Pulmonary artery endothelial cell (primary cell): ENCODE measurements around the gene SMARCC2. TPM values are rescaled to one million over a fixed set of nuclear protein-coding genes. Genes with fewer than 3 reads are reported as not detected.
"Not testable (repeated sequence)": the region's sequence is repeated elsewhere in the genome, so short reads cannot be mapped to it uniquely, and the experiment has no call there.

Experiments used
- DNase-seq: peaks from one replicate; pipeline ENCODE4 v3.0.0-alpha.2; 2011; ENCODE audit warnings: low read depth, low spot score
- total RNA-seq: library from RNA; depleted of rRNA; stranded (reverse); fragments of >200 nt; gene quantifications from 2 replicates; pipeline ENCODE4 v1.2.3, GENCODE V29; 2014

The SMARCC2 gene
- total RNA-seq, 1 donor from 2014 or later = 53.2 TPM

DNA sequence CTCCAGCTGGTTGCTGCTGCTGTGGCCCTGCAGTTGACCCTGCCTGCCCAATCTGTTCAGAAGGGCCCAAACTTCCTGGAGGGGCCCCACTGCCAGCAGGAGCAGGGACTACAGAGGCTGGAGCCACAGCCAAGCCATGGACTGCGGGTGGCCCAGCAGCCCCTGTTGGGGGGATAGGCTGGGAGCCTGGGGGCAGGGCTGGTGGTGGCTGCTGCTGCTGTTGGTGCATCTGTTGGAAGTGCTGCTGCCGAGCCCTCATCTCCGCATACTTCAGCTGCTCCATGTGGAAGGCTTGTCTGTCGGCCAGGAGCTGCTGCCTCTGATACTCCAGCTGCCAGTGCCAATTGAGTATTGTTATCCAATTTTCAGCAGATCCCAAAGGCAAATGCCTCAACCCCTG, 23.9 kb downstream of the SMARCC2 start:
- DNase-seq = no peak

DNA sequence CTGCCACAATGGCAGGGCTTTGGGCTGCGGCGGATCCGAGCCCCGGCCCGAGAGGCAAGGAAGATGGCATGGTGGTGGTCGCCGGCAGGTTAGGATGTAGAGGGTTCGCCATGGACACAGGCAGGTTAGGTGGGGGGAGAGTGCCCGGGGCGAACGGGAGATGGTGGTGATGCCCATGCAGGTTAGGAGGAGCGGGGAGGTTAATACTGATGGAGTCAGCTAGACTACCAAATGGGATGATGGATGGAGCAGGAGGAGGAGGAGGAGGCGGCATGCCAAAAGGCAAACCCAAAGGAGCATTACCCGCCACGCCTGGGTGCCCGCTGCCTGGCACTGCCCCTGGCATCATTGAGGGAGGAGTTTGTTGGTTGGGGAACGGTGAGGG, 24.9 kb downstream of the SMARCC2 start:
- DNase-seq = no peak

DNA sequence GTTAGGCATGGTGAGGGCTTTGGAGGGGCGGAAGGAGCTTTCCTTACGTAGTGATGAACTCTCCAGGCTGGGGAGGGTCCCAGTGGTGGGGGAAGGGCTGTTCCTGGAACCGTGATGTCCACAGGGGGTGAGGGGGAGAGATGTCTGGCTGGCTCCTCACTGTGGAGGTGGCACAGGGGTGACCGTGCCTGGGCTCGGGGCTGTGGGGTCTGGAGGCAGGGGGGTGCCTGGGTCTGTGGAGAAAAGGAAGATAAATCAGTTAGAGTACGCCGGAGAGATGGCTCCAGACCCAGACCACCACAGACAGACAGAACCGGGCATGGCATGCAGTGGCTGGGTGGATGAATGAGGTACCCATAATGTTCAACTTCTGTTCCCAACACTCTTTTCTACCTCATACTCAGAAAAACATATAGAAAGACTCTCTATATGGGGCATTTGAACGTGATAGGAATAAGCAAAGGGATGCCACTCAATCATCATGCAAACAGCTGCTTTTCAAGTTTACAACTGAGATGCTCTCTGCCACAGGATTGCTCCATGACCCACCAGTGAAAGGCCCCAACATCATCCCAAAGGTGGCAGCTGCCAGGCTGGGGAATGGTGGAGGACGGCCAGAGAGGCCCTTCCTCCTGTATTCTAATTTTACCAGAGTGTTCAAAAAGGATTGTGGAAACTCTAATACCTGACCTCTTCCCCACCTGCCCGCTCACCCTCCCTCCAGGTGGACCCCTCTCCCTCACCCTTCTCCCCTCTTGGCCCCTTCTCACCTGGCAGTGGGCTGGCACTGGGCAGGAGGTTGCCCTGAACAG, 25.5 kb downstream of the SMARCC2 start:
- DNase-seq = no peak

DNA sequence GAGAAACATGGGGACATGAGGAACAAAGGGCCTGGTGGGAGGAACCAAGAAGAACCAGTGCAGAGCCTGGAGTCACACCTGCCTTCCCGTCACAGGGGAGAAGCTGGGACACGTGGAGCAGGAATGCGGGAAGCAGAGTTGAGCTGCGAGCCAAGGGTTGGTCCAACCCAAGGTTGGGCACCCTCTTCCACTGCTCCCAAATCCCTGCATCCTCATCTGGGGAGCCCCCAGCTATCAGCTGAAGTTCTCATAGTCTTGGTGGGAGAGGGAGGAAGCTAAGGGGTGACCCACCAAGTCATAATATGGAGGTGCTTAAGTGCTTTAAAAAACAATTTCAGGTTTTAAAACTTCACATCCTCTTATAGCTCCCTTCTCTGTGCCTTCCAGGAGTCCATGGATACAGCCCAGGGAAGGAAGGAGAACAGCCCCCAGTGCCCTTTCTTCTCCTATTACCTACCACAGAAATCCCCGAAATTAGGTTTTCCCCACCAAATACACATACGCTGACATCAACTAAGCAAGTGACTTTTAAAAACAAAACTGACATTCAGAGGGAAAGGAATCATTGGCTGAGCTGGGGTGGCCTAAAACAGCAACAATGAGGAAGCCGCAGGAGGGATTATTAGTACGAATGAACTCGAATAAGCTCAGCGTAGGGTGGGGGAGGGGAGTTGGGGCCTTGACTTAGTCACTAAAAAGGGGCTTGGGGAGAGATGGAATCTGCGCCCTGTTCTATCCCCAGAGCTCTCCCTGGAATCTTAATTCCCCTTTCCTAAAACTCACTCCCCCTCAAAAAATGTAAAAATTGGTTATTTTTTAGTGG, 26.6 kb downstream of the SMARCC2 start:
- no peak for DNase-seq

DNA sequence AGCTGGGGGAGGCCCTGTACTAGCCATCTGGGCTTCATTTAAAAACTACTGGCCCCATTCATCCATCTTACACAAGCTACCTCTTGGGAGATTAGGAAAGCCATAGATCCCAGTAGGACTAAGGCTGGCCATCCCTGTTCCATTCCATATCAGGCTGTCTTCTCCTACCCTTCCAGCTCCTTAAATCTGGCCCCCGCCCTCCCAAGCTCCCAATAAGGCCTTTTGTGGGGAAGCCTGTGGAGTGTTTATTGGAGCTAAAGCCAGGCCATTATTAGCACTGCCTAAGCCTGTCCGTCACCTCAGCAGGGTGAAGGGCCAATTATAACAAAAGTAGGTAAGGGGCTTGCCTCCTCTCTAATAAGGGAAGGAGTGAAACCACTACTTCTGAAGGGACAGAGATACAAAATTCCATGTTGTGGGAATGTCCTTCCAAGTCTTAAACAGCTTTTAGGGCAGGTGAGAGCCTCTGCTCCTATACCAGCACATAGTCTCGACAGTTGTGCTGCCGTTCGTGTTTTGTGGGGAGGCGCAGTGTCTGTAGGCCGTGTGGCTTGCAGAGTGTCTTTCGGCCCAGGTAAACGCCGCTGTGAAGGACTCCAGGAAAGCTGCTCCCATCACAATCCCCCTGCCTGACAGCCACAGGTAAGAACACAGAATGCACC, 27.5 kb downstream of the SMARCC2 start:
- DNase-seq = no peak

DNA sequence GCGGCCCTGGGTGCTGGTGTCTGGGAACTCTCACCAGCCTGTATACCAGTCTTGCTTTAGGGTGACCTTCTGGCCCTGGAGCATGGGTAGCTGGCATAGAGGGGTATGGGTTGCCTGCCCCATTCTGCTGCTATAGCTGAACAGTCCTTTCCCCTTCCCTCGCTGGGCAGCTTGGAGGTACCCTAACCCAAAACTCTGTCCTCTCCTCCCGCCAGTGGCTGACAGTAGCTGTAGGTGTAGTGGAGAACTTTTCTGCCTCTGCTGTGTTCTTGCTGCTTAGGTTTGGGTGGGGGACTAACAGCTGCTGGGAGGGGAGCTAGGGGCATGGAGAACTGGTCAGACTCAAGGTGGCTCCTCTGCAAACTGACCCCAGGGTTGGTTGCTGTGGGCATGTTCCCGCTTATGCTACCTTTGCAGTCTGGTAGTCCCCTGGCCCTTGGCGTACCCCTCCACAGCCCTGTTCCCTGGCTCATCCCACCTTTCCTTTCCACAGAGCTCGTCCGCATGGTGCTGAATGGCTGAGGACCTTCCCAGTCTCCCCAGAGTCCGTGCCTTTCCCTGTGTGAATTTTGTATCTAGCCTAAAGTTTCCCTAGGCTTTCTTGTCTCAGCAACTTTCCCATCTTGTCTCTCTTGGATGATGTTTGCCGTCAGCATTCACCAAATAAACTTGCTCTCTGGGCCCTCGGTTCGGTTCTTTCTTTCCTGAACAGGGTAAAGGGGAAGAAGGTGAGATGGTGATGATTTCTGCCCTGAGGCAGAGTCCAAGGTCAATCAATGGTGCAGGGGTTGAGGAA, 28.2 kb downstream of the SMARCC2 start:
- DNase-seq = no peak

DNA sequence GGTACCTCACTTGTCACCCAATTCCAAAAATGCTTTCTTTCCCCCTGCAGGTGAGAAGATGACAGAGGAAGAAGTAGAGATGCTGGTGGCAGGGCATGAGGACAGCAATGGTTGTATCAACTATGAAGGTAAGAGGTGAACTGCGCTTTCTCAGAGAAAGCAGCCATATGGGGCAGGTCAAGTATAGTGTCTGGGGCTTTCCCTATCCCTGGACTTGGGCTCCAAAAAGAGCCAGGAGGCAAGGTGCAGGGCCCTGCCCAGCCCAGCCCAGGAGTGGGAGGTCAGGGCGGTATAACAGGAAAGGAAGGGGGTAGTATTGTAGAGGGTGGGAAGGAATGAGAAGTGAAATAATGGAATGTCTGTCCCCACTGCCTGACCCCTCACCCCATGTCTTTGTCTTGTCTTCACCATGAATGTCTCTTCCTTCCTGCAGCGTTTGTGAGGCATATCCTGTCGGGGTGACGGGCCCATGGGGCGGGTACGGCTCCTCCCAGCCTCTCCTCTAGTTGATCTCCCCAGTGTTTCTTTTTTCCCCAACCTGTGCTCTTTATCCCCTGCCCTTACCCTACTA, 29.0 kb downstream of the SMARCC2 start:
- peak; percentile 66 for DNase-seq

DNA sequence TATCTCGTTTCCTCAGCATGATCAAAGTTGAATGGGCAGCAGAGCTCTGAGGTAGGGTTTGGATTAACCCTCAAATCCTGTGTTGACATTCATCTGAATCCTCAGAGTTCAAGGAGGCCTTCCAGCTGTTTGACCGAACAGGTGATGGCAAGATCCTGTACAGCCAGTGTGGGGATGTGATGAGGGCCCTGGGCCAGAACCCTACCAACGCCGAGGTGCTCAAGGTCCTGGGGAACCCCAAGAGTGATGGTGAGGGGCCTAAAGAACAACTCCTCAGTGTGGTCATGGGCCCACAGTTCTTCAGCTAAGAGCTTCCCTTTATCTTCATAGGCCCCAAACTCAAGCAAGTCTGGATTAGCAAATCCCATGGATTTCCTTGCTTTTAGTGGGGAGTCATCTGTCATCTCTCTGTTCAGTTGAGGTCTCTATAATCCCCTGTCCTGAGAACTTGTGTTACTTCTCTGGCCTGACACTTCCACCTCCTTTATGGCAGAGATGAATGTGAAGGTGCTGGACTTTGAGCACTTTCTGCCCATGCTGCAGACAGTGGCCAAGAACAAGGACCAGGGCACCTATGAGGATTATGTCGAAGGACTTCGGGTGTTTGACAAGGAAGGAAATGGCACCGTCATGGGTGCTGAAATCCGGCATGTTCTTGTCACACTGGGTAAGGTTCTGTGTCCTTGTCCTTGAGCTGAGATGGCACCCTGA, 29.6 kb downstream of the SMARCC2 start:
- DNase-seq = no peak

DNA sequence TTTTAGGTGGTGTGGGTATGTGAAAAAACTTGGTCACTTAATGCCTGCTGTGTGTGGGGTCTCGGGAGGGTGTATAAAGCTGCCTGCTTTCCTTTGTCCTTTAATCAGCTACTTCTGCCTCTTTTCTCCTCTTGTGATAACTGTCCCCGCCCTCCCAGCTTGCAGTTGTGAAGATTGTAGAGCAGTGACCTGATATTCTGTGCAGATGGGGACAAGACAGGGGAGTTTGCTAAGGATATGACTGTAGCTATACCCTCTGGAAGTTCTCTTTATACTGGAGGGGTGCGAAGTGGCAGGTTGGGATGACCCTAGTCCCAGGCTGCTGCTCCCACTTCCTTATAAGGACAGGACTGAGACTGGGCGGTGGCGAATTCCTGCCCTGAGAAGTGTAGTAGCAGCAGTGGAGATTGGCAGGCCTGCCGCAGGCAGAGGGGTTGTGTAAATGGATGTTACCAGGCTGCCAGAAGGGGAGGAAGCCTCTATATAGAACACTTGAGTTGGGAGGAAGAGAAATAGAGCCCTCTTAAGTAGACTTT, 30.3 kb downstream of the SMARCC2 start:
- DNase-seq = peak; percentile 36

DNA sequence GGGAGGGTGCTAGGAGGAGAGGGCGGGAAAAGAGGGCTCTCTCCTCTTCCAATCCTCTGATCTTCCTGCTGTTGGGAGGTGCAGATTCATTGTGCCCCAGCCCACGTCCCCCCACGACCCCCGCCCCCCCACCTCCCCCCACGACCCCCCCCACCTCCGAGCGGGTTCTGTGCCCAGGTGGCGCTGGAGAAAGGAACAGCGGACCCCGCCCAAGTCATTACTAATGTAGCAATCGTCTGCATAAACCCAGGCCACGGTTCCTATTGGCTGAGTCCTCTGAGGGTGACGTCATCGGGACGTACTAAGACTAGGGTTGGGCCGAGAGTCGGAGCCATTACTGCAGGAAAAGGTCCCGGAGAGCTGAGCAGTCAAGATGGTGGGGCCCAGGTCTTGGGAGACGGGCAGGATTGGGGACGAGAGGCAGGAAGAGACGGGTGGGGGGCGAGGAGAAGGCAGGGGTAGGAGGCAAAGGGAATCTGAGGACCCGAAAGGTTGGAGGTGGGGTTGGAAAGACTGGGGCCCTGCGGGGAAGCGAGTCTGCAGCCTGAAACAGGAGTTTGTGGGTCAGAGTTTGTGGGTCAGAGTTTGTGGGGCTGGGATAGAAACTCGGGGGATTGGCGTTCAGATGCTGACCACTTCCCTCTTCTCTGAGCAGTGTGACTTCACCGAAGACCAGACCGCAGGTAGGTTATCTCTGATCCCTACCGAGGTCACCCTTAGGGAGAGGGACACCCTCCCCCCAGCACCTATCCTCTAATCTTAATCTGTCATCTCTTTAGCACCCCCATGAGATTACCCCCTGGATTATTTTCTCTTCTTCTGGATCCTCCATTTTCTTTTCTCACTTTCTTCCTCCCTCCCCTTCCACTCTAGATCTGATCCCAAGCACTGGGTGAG, 31.0 kb downstream of the SMARCC2 start, which contains the start of gene MYL6:
Gene MYL6, plus strand, starts transcription at position 331 of the 897 bp plus-strand sequence. Its CDS starts 43 bp downstream, at position 374.
- peak; percentile 93 for DNase-seq

DNA sequence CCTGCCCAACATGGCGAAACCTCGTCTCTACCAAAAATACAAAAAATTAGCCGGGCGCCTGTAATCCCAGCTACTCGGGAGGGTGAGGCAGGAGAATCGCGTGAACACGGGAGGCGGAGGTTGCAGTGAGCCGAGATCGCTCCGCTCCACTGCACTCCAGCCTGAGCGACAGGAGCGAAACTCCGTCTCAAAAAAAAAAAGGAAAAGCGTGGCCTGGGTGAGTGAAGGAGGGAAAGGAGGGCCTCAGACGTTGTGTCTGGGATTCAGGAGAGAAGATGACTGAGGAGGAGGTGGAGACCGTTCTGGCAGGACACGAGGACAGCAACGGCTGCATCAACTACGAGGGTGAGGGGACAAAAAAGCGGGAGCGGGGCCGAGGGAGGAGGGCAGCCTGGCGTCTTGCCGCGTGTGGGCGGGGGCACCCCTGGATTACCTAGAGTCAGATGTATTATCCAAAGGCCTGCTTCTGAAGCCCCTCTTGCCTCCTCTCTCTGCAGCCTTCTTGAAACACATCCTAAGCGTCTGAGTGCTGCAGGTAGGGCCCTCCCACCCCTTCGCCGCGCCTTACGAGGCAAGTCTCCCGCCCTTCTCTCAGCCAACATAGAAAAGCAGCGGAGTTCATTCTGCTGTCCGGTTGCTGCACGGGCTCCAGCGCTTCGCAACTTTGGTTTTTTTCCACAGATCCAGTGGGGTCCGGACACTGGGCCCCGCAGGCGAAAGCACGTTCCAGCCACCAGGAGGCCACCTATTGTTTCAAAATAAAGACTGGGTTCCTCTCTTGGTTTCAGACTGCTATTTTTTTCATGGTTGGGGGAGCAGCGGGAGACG, 31.9 kb downstream of the SMARCC2 start:
- peak; percentile 64 for DNase-seq

DNA sequence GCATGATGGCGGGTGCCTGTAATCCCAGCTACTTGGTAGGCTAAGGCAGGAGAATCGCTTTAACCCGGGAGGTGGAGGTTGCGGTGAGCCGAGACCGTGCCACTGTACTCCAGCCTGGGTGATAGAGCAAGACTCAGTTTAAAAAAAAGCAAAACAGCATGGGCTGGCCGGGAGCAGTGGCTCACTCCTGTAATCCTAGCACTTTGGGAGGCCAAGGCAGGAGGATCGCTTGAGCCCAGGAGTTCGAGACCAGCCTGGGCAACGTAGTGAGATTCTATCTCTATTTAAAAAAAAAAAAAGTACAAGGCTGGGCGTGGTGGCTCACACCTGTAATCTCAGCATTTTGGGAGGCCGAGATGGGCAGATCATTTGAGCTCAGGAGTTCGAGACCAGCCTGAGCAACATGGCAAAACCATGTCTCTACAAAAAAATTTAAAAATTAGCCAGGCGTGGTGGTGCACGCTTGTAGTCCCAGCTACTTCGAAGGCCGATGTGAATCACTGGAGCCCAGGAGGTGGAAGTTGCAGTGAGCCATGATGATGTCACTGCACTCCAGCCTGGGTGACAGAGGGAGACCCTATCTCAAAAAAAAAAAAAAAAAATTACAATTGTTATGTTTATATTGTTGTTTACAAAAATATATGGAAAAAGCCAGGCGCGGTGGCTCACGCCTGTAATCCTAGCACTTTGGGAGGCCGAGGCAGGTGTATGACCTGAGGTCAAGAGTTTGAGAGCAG, 32.7 kb downstream of the SMARCC2 start:
- DNase-seq = not testable (repeated sequence)

DNA sequence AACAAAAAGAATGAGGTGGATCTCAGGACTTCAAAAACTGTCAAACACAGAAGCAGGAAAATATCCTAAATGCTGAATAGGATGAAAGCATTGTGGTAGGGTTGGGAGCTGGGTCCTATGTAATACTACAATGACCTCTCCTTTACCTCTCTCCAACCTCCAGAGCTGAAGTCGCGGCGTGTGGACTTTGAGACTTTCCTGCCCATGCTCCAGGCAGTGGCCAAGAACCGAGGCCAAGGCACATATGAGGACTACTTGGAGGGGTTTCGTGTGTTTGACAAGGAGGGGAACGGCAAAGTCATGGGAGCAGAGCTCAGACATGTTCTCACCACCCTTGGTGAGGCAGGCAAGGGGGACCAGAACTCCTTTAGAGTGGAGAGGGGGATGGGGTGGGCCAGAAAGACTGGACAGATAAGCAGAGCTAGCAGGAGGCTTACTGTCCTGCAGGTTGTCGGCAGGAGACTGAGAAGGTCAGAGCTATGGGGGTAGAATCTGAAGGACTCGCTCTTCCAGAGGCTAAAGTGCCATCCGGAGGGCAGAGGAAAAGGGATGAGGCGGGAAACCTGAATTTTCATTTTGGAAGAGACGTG, 33.9 kb downstream of the SMARCC2 start:
- DNase-seq = no peak

DNA sequence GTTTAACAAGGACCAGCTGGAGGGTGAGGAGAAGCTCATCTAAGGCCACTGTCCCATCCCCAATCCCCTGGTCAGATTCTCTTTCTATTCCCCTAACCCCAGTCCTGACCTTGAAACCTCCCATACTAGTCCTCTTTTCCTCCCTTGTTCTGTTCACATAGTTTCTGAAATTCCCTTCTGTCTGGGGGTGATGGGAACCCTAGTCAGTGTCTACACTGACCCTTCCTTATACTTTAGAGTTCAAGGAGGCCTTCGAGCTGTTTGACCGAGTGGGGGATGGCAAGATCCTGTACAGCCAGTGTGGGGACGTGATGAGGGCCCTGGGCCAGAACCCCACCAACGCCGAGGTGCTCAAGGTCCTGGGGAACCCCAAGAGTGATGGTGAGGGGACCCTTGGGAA, 34.5 kb downstream of the SMARCC2 start:
- DNase-seq = no peak

DNA sequence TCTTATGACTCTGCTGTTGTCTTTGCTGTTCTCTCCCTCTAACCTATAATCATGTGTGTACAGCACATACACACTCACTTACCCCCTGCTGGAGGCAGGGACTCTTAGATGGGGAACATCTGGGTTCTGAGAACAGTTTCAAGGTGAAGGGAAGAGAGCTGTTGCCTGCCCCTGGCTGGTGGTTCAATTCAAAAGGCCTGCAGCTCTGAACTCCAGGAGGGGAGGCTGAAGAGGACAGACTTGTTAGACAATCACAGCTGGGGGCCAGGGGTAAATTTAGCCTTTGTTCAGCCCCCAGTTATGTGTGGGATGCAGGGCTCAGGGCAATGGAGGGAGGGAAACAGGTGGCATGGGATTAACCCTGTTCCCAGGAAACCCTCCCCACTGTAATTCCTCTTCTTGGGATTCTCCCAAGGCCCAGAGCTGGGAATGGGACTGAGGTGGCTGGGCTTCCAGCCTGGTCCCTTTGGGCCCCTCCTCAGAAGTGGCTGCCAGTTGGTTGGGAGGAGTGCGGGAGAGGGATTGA, 35.0 kb downstream of the SMARCC2 start:
- DNase-seq = no peak

DNA sequence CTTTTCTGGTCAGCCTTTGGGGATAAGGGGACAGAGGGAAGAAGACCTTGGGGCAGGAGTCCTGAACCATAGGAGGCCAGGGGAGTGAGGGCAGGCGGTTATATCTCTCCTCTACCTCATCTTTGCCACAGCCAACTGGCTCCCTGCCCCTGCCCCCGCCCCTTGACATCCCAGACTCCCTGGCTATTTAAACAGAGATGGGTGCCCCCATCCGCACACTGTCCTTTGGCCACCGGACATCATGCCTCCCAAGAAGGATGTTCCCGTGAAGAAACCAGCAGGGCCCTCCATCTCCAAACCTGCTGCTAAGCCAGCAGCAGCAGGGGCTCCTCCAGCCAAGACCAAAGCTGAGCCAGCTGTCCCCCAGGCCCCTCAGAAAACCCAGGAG, 35.6 kb downstream of the SMARCC2 start:
- DNase-seq = no peak
